Stimulated activated CD4-positive, alpha-beta T cell treated with anti-CD3 and anti-CD28 coated beads, Interleukin-12 subunit alpha, Interleukin-12 subunit beta, amount 100 ng/mL, for 48 hours (primary cell): ENCODE data around the gene KCNK5.

Experiments
- DNase-seq, 3 donors: peaks; one replicate each; pipeline ENCODE4 v3.0.0-alpha.2; 2020; ENCODE audit warnings: low read depth in 2 of 3, low spot score in 1 of 3

Gene KCNK5

GRCh38 chr6:39243809-39244208, 14.5 kb upstream of the KCNK5 start:
- no peak for DNase-seq

GRCh38 chr6:39240155-39240757, 11.0 kb upstream of the KCNK5 start:
- no peak for DNase-seq

GRCh38 chr6:39239527-39240154, 10.4 kb upstream of the KCNK5 start:
- no peak for DNase-seq

- no peak for DNase-seq
Measured at GRCh38 chr6:39236742-39237141, 7.5 kb upstream of the KCNK5 start.

- DNase-seq = no peak
Measured at GRCh38 chr6:39233333-39233732, 4.1 kb upstream of the KCNK5 start.

- no peak for DNase-seq
Measured at GRCh38 chr6:39231521-39232243, 2.4 kb upstream of the KCNK5 start.

GRCh38 chr6:39230654-39231035, 1.4 kb upstream of the KCNK5 start:
- no peak for DNase-seq

GRCh38 chr6:39228111-39228971, 934 bp downstream of the KCNK5 start:
- DNase-seq = peak; percentile 32 to 58 (median 38)

GRCh38 chr6:39227476-39227875, 1.8 kb downstream of the KCNK5 start:
- no peak for DNase-seq

GRCh38 chr6:39226639-39227329, 2.5 kb downstream of the KCNK5 start:
- DNase-seq = no peak

- DNase-seq = peak; percentile 25 to 29 (median 26)
Measured at GRCh38 chr6:39225946-39226437, 3.3 kb downstream of the KCNK5 start.

- no peak for DNase-seq
Measured at GRCh38 chr6:39225543-39225942, 3.7 kb downstream of the KCNK5 start.

GRCh38 chr6:39224523-39225182, 4.6 kb downstream of the KCNK5 start:
- DNase-seq = no peak

- DNase-seq = no peak
Measured at GRCh38 chr6:39224011-39224410, 5.3 kb downstream of the KCNK5 start.

- DNase-seq = no peak
Measured at GRCh38 chr6:39223555-39223954, 5.7 kb downstream of the KCNK5 start.

GRCh38 chr6:39223061-39223460, 6.2 kb downstream of the KCNK5 start:
- DNase-seq = no peak

- no peak for DNase-seq
Measured at GRCh38 chr6:39221779-39222641, 7.3 kb downstream of the KCNK5 start.

- no peak for DNase-seq
Measured at GRCh38 chr6:39221115-39221514, 8.2 kb downstream of the KCNK5 start.

GRCh38 chr6:39218868-39219567, 10.3 kb downstream of the KCNK5 start:
- no peak for DNase-seq
